Measurements from ENCODE around the gene UNKL.

UNKL gene

DNA sequence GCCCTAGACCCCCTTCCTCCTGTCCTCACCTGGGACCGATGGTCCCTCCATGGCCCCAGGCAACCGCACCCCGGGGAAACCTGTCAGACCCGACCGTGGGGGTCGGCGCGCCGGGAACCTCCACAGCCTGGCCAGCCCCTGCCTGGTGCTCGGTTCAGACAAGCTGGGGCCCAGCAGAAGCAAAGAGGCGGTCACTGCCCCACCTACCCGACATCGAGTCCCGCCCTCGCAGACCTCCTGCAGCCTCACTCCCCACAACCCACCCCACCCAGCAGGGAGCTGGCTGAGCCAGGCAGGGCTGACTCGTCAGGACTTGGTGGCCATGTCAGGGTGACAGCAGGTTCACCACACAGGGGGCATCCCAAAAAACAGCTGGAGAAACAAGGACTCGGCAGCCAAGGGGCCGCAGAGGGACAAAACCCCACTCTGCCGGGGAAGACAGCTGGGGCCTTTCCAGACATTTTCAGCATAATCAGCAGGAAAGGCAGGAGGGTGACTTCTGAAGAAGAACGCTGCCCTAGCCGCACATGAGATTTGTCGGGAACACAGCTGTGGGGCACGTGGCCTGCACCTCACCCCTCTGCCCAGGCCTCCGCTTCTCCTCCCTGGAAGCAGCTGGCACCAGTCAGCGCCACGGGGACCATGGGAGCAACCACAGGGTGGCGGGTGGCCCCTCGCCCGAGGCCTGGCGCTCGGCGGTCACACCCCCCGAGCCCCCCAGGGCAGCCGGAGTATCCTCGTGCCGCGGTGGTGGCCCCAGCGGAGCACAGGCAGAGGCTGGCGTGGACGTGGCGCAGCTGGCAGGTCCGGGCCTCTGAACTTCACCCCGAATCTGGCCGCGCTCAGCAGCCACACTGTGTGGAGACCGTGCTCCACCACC is 39.8 kb downstream of the UNKL start:
- FAIRE-seq, result no peak

DNA sequence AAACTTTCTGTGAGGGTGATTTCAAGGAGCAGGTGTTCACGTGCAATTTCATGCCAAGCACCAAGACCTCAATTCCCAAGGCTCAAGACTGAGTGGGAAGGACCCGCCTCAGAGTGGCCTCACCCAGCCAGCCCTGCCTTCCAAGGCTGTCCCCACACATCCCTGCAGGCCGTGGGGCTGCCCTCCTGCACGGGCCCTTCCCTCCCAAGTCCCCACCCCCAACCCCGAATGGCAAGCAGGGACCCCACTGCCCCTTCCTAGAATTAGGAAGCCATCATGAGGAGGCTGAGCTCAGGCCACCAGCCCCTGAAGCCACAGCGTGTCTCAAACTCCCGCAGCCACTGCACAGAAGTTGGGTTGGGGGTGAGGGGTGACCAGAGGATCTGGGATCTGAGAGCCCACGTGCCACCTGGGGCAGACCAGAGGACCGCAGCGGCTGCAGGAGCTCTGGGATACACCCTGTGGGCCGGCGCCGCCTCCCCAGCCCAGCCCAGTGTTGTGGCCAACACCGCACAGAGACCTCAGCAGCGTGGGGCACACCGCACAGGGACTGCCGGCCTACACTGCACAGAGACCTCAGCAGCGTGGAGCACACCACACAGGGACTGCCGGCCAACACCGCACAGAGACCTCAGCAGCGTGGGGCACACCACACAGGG is 42.1 kb downstream of the UNKL start:
- no peak for FAIRE-seq

DNA sequence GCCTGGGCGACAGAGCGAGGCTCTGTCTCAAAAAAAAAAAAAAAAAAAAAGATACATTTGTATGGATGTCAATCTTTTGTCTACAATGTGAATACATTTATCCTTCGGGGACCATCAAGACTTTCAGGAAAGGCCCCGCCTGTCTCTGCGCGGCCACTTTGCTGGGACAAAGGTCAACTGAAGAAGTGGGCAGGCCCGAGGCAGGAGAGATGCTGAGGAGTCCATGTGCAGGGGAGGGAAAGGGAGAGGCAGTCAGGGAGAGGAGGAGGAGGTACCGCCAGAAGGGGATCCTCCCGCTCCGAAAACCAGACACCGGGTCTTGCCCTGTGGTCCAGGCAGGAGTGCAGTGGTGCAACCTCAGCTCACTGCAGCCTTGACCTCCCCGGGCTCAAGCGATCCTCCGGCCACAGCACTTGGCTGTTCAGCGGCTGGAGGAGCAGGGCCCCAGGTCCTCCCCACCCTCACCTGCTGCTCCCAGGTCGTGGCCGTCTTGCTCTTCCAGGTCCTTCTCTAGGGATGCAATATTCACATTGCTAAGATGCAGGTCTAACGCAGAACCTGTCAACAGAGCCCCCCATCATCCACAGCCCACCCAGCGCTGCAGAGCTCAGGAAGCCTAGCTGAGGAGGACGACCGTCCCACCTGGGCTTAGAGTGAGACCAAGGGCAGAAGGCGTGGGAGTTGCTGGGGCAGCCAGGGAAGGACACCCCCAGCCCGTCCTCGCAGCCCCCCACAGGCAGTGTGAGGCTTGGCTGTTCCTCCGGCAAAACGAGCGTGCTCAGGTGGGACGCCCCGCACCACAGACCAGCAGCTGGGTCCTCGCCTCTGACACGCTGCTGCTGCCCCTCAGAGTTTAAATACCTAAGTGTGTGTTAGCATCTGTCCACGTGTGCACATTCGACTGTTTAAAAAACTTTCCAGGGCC is 43.2 kb downstream of the UNKL start:
- FAIRE-seq, result no peak

DNA sequence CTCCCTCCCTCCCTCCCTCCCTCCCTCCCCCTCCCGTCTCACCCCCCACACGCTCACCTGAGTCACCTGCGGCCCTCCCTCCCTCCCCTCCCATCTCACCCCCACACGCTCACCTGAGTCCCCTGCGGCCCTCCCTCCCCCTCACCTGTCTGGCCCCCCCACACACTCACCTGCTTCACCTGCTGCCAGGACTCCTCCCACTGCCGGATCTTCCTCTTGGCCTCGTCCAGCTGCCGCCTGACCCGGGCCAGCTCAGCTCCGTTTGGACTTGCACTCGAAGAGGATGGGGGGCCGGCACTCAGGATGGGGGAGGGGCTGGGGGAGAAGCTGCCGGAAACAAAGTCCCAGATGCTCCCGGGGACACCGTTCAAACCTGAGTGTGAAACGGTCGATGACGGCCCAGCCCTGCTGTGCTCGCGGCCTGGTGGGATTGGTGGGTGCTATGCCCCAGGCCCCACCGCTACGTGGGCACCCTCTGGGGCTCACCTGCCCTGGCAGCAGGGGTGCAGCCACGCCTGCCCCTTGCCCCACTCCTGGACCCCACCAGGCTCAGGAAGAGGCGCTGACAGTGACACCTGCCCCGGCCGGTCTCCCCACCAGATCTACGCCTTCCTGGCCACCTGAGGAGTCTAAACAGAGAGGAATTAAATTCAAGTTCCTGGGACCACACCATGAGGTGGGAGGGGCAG is 46.9 kb downstream of the UNKL start:
- no peak for FAIRE-seq

DNA sequence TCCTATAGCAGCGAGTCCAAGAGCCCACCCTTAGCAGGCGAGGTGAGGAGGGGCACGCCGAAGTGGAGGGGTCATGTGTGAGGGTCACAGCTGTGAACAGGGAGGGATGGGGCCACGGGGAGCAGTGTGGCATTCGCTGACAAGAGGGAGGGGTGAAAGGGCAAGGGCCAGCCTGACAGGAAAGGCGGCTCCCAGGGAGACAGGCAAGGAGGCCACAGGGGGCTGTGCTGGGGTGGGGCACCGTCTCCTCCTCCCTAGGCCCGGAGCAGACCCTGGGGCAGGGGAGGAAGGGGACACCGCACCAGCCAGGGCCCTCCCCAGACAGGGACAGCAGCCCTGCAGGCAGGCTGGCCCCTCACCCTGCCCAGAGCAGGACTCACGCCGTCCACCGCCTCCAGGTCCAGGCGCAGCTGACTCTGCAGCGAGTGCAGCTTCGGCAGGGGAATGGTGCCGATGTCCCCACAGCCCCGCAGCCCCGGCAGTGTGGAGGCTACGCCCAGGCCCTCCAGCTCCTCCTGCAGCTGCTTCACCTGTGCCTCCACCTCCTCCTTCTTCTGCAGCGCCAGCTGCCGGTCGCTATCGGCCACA is 47.7 kb downstream of the UNKL start:
- no peak for FAIRE-seq

DNA sequence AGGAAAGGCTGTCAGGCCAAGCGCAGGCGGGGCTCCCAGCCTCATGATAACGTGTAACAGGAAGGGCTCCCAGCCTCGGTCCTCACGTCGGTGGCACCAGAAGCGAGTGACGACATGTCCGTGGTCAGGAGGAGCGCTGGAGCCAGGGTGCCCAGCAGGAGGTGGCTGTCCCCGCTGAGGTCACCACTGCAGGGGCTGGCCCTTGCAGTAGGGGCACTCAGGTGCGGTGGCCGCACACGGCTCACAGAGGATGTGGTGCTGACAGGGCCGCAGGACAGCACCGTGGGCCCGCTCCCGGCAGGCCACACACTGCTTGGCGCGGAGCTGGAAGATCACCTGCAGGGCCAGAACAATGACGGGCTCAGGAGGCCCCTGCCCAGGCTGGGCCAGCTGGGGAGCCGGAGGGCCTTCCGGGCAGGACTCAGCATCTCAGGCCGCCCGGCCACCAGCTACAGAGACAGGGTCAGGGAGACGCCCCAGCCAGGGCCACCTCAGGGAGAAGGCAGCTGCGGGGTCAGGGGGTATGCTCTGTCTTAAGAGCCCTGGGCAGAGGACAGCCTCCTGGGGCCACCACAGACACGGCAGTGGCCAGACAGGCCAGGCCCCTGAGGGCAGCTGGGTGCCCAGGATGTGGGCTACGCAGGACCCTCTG is 48.3 kb downstream of the UNKL start:
- FAIRE-seq, result no peak

DNA sequence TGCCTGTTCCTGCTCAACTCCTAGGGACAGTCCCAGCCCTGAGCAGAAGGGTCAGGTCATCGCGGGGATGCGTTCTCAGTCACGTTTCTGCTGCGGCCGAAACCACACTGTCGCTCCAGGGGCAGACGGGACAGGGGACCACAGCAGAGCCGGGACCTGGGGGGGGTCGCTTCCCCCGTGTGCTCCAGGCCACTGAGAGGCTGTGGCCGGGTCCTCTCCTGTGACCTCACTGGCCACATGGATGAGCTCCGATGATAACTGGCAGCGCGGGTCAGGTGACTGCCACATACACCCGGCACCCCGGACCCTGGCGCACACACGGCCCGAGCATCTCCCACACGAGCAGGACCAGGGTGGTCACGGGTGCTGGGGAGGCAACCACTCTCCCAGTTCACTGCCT is 50.0 kb downstream of the UNKL start:
- FAIRE-seq, result no peak

DNA sequence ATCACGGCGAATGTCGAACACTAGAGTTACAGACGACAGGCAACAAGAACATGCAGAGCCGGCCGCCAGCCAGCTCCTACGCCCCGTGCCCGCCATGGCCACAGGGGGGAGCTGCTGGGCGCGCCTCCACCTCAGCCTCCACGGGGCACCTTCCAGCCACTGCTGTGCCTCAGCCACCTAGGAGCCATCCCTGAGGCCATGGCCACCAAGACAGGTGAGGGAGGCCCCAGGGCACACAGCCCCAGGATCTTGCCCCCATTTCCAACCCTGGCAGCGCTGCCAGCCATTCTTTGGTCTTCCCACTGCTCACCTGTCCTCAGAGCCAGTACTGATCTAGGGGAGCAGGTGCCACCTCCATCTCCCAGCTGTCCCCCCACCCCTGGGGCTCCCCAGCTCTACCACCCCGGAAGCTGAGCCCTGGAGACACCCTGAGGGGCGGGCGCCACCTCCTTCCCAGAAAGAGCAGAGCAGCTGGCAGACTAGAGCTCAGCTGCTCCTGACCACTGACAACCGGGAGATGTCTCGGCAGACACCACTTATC is 50.9 kb downstream of the UNKL start:
- no peak for FAIRE-seq

DNA sequence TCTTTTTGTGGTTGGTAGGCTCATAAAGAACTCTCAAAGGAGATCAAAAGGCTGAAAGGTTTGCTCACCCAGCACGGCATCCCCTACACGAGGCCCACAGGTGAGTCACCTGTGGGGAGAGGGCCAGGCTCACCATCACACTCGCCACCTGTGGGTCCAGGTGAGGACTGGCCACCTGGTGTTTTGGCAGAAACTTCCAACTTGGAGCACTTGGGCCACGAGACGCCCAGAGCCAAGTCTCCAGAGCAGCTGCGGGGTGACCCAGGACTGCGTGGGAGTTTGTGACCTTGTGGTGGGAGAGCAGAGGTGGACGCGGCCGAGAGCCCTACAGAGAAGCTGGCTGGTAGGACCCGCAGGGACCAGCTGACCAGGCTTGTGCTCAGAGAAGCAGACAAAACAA is 51.7 kb downstream of the UNKL start:
- no peak for FAIRE-seq

DNA sequence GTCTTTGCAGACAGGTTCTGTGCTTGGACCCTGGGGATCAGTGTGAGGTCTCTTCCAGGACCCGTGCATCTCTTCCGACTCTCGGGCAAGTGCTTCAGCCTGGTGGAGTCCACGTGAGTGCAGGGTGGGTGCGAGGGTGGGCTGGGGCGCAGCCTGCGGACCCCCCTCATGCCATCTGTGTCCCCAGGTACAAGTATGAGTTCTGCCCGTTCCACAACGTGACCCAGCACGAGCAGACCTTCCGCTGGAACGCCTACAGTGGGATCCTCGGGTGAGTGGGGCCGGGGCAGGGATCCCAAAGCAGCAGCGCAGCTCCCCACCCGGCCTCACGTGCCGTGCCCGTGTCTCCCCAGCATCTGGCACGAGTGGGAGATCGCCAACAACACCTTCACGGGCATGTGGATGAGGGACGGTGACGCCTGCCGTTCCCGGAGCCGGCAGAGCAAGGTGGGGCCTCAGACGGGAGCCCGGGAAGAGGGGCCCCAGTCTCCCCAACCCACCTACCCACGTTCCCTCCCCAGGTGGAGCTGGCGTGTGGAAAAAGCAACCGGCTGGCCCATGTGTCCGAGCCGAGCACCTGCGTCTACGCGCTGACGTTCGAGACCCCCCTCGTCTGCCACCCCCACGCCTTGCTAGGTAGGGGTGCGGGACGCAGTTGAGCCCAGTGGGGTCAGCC is 52.7 kb downstream of the UNKL start:
- FAIRE-seq, result no peak

DNA sequence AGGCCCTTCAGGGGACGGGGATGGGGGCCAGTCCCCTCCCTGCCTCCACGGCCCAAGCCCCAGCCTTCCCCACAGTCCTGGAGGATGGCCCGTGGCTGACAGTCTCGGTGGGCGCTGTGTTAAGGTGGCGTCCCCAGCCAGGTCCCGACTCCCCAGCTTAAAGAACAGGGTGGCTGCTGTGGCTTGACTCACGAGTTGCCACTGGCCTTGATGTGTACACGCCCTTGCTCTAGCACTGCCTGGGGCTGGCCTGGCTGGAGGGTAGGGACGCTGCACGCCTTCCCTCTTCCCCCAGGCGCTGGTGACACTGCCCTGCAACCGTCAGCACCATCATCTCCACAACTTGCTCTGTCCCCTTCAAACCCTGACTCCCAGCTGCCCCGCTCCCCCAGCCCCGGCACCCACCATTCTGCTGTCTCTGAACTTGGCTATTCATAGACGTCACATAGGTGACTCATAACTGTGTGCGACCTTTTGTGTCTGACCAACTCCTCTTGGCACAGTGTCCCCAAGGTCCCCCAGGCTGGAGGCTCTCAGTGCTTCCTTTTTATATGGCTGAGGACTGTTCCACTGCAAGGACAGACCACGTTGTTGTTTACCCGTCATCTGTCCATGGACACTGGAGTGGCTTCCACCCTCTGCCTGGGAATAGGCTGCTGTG is 56.5 kb downstream of the UNKL start:
- no peak for FAIRE-seq

DNA sequence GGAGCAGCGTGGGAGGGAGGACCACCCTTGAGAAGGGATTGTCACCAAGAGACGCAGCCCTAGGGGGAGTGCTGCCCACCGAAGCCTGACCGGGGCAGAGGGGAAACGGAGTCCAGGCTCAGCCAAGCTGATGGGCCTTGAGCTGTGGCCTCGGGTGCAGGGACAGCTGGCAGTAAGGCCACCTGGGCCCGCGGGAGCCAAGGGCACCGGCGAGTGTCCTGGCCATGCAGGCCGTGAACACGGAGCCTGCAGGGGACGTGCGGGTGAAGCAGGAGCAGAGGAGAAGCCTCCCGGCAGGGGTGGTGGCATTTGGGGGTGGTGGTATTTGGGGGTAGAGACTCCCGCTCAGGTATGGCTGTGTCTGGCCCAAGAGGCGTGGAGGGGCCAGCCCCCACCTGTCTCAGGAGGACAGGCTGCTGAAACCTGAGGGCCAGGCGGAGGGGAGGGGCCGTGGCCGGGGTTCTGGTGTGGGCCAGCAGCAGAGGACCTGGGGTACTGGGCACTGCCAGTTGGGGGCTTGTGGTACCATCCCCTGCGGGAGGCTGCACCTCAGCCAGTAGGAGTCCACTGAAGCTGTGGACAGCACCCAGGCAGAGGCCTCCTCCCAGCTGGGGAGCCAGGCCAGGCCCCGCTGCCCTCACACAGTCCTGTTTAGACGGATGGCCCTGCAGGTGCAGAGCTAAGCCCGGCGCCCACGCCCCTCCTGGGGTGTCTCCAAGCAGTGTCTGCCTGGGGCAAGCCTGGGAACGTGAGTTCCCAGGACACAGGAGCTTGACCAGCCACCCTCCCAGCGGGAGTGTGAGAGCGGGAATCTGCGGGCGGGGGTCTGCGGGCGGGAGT is 58.2 kb downstream of the UNKL start:
- no peak for FAIRE-seq

DNA sequence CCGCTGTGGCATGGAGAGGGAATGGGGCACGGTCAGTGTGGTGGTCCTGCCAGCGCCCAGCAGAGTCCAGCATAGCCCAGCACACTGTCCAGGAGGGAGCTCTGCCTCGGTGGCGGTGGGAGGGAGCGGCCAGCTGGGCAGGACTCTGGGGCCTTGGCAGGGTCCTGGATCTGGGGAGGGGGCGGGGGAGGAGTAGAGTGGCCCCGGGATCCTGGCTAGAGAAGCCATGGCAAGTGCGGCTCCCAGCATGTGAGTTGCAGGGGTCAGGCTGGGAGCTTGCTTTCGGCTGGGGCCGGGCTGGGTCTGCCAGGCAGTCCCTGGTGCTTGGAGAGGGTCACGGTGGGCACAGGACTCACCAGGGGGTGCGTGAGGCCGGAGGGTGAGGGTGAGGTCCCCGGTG is 58.9 kb downstream of the UNKL start:
- FAIRE-seq, result no peak

DNA sequence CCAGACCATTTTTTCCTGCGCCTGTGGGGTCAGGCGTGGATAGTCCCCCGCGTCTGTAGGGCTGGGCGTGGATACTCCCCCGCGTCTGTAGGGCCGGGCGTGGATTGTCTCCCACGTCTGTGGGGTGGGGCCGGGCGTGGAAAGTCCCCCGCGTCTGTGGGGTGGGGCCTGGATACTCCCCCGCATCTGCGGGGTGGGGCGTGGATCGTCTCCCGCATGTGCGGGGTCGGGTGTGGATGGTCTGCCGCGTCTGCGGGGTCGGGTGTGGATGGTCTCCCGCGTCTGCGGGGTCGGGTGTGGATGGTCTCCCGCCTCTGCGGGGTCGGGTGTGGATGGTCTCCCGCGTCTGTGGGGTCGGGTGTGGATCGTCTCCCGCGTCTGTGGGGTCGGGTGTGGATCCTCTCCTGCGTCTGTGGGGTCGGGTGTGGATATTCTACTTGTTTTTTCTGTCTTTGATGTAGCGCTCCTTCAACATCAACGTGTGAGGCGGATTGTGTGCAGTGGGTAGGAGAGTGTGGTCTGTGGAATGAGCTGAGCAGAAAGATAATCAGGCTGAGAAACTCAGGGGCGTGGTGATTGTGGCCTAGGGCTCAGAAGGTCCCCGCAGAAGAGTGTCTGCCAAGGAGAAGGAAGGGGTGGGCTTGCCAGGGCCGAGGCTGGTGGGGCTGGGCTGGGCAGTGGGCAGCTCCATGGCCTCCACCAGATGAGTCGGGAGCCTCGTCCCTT is 59.5 kb downstream of the UNKL start:
- no peak for FAIRE-seq

DNA sequence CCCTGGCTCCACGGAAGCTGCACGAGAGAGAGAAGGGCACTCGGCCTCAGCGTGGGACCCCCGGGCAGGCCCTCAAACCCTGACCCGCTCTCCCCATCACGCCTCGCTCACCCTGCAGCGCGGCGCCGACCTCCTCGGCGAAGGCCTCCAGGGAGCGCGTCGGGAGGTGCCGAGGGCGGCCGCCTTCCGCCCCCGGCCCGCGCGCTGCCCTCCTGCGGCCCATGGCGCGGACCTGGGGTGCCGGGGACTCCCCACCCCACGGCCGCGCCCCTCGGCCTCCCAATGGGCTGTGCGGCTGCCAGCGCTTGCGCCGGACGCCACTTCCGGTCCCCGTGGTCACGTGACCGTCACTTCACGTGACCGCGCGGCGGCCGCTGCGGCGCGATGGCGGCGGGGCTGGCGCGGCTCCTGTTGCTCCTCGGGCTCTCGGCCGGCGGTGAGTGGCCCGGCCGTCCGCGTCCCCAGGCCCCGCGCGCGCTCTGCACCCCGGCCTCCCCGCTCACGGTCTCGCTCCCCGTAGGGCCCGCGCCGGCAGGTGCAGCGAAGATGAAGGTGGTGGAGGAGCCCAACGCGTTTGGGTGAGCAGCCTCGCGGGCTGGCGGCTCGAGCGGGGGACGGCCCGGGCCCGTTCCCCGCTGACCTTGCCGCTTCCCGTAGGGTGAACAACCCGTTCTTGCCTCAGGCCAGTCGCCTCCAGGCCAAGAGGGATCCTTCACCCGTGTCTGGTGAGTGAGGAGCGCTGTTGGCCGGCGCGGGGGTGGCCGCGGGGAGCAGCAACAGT is 62.7 kb downstream of the UNKL start, which contains the start of the genes GNPTG and TSR3:
TSS of gene GNPTG (plus strand) at position 350 of the 781 bp plus-strand sequence. CDS start at position 385, 35 bp downstream.
TSS of gene TSR3 (minus strand) at position 297 of the 781 bp plus-strand sequence. CDS start at position 223, 74 bp downstream.
- no peak for FAIRE-seq

DNA sequence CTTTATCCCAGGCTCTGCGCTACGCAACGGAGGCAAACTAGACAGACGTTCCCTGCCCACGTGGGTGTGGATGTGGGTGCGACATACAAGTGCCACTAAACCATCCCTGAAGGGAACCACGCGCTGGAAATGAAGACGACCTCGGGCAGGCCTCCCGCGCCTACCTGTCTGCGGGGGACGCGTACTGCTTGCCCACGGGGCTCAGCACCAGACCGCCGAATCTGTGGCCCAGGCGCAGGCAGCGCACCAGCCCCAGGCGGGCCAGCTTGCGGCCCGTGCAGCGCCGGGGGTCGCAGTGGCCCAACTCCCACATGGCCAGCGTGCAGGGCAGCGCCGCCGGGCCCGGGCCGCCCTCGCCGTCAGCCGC is 63.3 kb downstream of the UNKL start:
- FAIRE-seq, result no peak

DNA sequence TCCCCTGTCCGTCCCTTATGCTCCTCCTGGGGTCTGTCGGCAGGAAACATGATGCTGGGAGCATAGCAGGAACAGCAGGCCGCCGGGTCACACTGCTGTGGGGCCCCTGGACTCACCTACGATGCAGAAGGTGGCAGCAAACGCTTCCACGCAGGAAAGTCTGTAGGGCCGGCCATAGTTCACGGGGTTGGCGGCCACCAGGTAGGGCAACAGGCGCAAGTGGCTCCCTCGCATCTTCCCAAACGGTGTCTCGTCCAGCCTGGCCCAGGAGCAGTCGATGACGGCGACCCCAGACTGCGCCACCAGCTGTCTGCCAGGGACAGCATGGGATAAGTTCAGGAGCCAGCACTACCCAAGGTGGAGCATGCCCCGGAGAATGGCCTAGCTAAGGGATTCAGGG is 63.8 kb downstream of the UNKL start:
- no peak for FAIRE-seq

DNA sequence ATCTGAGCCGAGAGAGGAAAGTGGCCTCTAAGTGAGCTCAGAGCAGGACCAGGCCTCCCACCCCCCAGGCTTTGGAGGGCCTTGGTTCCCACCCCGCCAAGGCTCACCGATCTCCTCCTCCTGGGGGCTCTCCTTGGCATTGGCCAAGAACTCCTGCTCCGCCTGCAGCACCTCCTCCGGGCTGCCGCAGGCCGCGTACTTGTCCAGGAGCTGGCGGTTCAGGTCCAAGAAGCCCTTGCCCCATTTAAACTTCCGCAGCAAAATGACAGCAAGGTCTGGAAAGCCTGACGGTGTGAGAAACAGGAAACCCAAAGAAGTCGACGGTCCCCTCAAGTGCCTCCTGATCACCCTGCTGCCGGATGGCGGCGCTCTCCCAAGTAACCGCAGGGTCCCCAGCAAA is 64.6 kb downstream of the UNKL start:
- no peak for FAIRE-seq
